Astrocyte (in vitro differentiated cells and primary cell): Measurements from ENCODE around the gene LSP1. TPM values are rescaled to one million over a fixed set of nuclear protein-coding genes. Genes with fewer than 3 reads are reported as not detected.

ENCODE experiments used
- DNase-seq: peaks from one replicate; pipeline ENCODE4 v3.0.0-alpha.2; 2010; ENCODE audit warnings: low read depth
- FAIRE-seq: peaks from 2 replicates; lab custom pipeline; 2011; peaks lifted over from hg19 to GRCh38; lab: Jason Lieb, UNC
- H2AFZ ChIP-seq: 2 replicates; pipeline ENCODE4 v1.6.0; 2012; ENCODE audit warnings: low read depth, low read length, inconsistent platforms
- H3K27ac ChIP-seq: 2 replicates; pipeline ENCODE4 v1.5.1; 2011; ENCODE audit warnings: low read depth, low read length, inconsistent platforms
- H3K27me3 ChIP-seq: 2 replicates; pipeline ENCODE4 v1.6.0; 2011; ENCODE audit warnings: low read length, inconsistent platforms; ENCODE audit not compliant: insufficient read depth
- H3K36me3 ChIP-seq: 2 replicates; pipeline ENCODE4 v1.5.1; 2011; ENCODE audit warnings: low read length, inconsistent platforms; ENCODE audit not compliant: insufficient read depth
- H3K4me1 ChIP-seq: 2 replicates; pipeline ENCODE4 v1.5.1; 2011; ENCODE audit warnings: low read length, inconsistent platforms; ENCODE audit not compliant: insufficient read depth
- H3K4me2 ChIP-seq: 2 replicates; pipeline ENCODE4 v1.6.0; 2012; ENCODE audit warnings: low read length, inconsistent platforms
- H3K4me3 ChIP-seq: 2 replicates; pipeline ENCODE4 v1.5.1; 2011; ENCODE audit warnings: low read depth, mild to moderate bottlenecking, low read length, inconsistent platforms; ENCODE audit not compliant: insufficient read depth
- H3K79me2 ChIP-seq: 2 replicates; pipeline ENCODE4 v1.6.0; 2012; ENCODE audit warnings: mild to moderate bottlenecking, low read length, inconsistent platforms; ENCODE audit not compliant: insufficient read depth
- H3K9ac ChIP-seq: 2 replicates; pipeline ENCODE4 v1.6.0; 2012; ENCODE audit warnings: mild to moderate bottlenecking, low read length, inconsistent platforms
- H3K9me3 ChIP-seq: 2 replicates; pipeline ENCODE4 v1.5.1; 2012; ENCODE audit warnings: low read depth, mild to moderate bottlenecking, low read length, inconsistent platforms; ENCODE audit not compliant: insufficient read depth
- H4K20me1 ChIP-seq: 2 replicates; pipeline ENCODE4 v1.6.0; 2012; ENCODE audit warnings: low read length, inconsistent platforms; ENCODE audit not compliant: insufficient read depth
- H3K27ac Mint-ChIP-seq: one replicate; pipeline ENCODE4 v1.8.0; 2021; ENCODE audit warnings: mild to moderate bottlenecking, mixed read lengths; ENCODE audit not compliant: unreplicated experiment
- H3K27me3 Mint-ChIP-seq: one replicate; pipeline ENCODE4 v1.8.0; 2021; ENCODE audit warnings: low read depth, mixed read lengths; ENCODE audit not compliant: unreplicated experiment
- H3K36me3 Mint-ChIP-seq: one replicate; pipeline ENCODE4 v1.8.0; 2021; ENCODE audit warnings: low read depth, mixed read lengths; ENCODE audit not compliant: unreplicated experiment
- H3K4me1 Mint-ChIP-seq: one replicate; pipeline ENCODE4 v1.8.0; 2021; ENCODE audit warnings: low read depth, mixed read lengths; ENCODE audit not compliant: unreplicated experiment
- H3K4me3 Mint-ChIP-seq: one replicate; pipeline ENCODE4 v1.8.0; 2021; ENCODE audit warnings: mild to moderate bottlenecking, moderate library complexity, mixed read lengths; ENCODE audit not compliant: unreplicated experiment
- H3K9me3 Mint-ChIP-seq: one replicate; pipeline ENCODE4 v1.8.0; 2021; ENCODE audit warnings: mild to moderate bottlenecking, mixed read lengths; ENCODE audit not compliant: unreplicated experiment
- EZH2 ChIP-seq: IDR thresholded peaks from 2 replicates; pipeline ENCODE4 v1.6.1; 2012; ENCODE audit warnings: mild to moderate bottlenecking, low read length, inconsistent platforms; ENCODE audit not compliant: insufficient read depth
- total RNA-seq: library from RNA; stranded (reverse); gene quantifications from 2 replicates; pipeline ENCODE4 v1.2.1, GENCODE V29; 2021
- TF ChIP-seq, protein P1 (sequence below): IDR thresholded peaks from 2 replicates; pipeline ENCODE4 v1.5.1; 2011; ENCODE audit warnings: low read depth, mild to moderate bottlenecking, inconsistent platforms, low read length, moderate library complexity; ENCODE audit not compliant: insufficient read depth

The LSP1 gene
- total RNA-seq, 1 donor from 2014 or later = 1.3 TPM

GRCh38 chr11:1847006-1847735, 5.7 kb upstream of the LSP1 start:
- no peak for DNase-seq

DNA sequence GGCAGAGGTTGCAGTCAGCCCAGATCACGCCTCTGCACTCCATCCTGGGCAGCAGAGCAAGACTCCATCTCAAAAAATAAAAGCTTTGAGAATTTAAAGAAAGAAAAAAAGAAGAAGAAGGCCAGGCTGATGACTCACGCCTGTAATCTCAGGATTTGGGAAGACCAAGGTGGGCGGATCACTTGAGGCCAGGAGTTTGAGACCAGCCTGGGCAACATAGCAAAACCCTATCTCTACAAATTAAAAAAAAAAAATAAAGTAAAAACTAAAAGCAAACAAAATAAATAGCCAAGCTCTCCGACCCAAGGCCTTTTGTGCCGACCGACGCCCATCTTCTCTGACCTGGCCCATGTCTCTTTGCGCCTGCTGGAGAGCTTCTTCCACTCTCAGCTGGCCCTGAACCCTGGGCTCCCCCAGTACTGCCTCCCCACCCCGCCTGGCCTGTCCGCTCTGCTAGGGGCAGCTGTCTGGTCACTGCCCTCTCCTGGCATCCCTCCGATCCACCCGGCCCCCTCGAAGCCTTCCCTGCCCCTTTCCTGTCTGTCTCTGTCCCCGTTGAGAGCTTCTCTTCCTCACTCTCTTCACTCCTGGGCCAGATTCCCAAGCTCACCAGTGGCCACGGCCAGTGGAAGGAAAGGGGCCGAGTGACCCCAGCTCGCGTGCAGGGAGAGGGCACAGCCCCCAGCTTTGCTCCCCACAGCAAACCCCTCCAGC, 4.8 kb upstream of the LSP1 start:
- no peaks in the 10 kb centered on the region for H3K79me2 ChIP-seq
- no peaks in the 10 kb centered on the region for H4K20me1 ChIP-seq
- Mint-ChIP-seq H3K9me3 (no peaks in the 10 kb centered on the region), H3K4me3 (no peak overlapping the region), H3K27me3 (peaks cover 29% of the 10 kb centered on the region), H3K4me1 (no peaks in the 10 kb centered on the region), H3K36me3 (no peaks in the 10 kb centered on the region), H3K27ac (no peak overlapping the region)
- H2AFZ ChIP-seq = no peak overlapping the region
- H3K27me3 ChIP-seq = peaks cover 6% of the 10 kb centered on the region
- no peaks in the 10 kb centered on the region for H3K9me3 ChIP-seq
- H3K4me1 ChIP-seq = peaks cover 3% of the 10 kb centered on the region
- TF ChIP-seq, protein P1, sequence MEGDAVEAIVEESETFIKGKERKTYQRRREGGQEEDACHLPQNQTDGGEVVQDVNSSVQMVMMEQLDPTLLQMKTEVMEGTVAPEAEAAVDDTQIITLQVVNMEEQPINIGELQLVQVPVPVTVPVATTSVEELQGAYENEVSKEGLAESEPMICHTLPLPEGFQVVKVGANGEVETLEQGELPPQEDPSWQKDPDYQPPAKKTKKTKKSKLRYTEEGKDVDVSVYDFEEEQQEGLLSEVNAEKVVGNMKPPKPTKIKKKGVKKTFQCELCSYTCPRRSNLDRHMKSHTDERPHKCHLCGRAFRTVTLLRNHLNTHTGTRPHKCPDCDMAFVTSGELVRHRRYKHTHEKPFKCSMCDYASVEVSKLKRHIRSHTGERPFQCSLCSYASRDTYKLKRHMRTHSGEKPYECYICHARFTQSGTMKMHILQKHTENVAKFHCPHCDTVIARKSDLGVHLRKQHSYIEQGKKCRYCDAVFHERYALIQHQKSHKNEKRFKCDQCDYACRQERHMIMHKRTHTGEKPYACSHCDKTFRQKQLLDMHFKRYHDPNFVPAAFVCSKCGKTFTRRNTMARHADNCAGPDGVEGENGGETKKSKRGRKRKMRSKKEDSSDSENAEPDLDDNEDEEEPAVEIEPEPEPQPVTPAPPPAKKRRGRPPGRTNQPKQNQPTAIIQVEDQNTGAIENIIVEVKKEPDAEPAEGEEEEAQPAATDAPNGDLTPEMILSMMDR = no peak
- TF ChIP-seq EZH2 = no peak
- H3K4me3 ChIP-seq = no peak overlapping the region
- H3K9ac ChIP-seq = no peak overlapping the region
- H3K36me3 ChIP-seq = no peaks in the 10 kb centered on the region
- no peak overlapping the region for H3K4me2 ChIP-seq
- H3K27ac ChIP-seq = no peak overlapping the region
- DNase-seq = no peak
- FAIRE-seq = no peak

More at GRCh38 chr11:1847006-1847735, 5.7 kb upstream of the LSP1 start:
- Mint-ChIP-seq H3K27me3 (peaks cover 27% of the 10 kb centered on the region), H3K4me3 (no peak overlapping the region), H3K36me3 (no peaks in the 10 kb centered on the region), H3K4me1 (no peaks in the 10 kb centered on the region), H3K9me3 (no peaks in the 10 kb centered on the region), H3K27ac (no peak overlapping the region)
- no peak for FAIRE-seq
- TF ChIP-seq, protein P1 = no peak
- no peak for TF ChIP-seq EZH2
- Histone ChIP-seq H3K4me1 (peaks cover 3% of the 10 kb centered on the region), H4K20me1 (no peaks in the 10 kb centered on the region), H3K79me2 (no peaks in the 10 kb centered on the region), H2AFZ (no peak overlapping the region), H3K9ac (no peak overlapping the region), H3K36me3 (no peaks in the 10 kb centered on the region), H3K27ac (no peak overlapping the region), H3K9me3 (no peaks in the 10 kb centered on the region), H3K4me3 (no peak overlapping the region), H3K4me2 (no peak overlapping the region), H3K27me3 (peaks cover 6% of the 10 kb centered on the region)
